A549 (cell line): Measurements from ENCODE around the gene AGAP5. TPM values are rescaled to one million over a fixed set of nuclear protein-coding genes. Genes with fewer than 3 reads are reported as not detected.

Source experiments
- ATAC-seq, 2 experiments: fragments of 200-7000 bp in 1 of 2; fragments of >200 bp in 1 of 2; cut with Nextera tagmentation in 1 of 2; cut with Tn5 transposase in 1 of 2; 3 replicates each; pipeline versions ENCODE4 v1.8.0 to v1.9.1; 2018 to 2020; ENCODE audit warnings: mild to moderate bottlenecking in 1 of 2, moderate library complexity in 1 of 2
- CTCF ChIA-PET: fragments of 300-600 bp; sonication (Branson Sonifier 250); formaldehyde crosslinking; extraction: SDS; loops from one replicate; lab custom pipeline; 2021; ENCODE audit warnings: antibody characterized with exemption, inconsistent platforms; lab: Yijun Ruan, JAX
- POLR2A ChIA-PET: fragments of 350-600 bp; formaldehyde crosslinking; extraction: SDS; loops from one replicate; lab custom pipeline; 2021; ENCODE audit warnings: antibody characterized with exemption, inconsistent platforms; lab: Yijun Ruan, JAX
- DNase-seq, 2 experiments: peaks; one replicate each; pipeline versions ENCODE4 v3.0.0 to v3.0.0-alpha.2; 2011 to 2016; ENCODE audit warnings: low read depth in 1 of 2, low spot score in 1 of 2
- FAIRE-seq: peaks from 2 replicates; lab custom pipeline; 2011; peaks lifted over from hg19 to GRCh38; lab: Jason Lieb, UNC
- H3K27ac ChIP-seq, 2 experiments: fragments of >200 bp; sonication (Bioruptor Twin); formaldehyde crosslinking; 3 replicates each; pipeline ENCODE4 v1.5.1; 2016 to 2017
- H3K4me1 ChIP-seq: fragments of >200 bp; sonication (Bioruptor Twin); formaldehyde crosslinking; 3 replicates; pipeline ENCODE4 v1.6.1; 2016
- H3K4me2 ChIP-seq: fragments of >200 bp; sonication (Bioruptor Twin); formaldehyde crosslinking; 3 replicates; pipeline ENCODE4 v1.6.1; 2016
- H3K4me3 ChIP-seq: fragments of >200 bp; sonication (Bioruptor Twin); formaldehyde crosslinking; 3 replicates; pipeline ENCODE4 v1.5.1; 2016
- H3K9me3 ChIP-seq: fragments of >200 bp; sonication (Bioruptor Twin); formaldehyde crosslinking; 3 replicates; pipeline ENCODE4 v1.6.1; 2016
- CBX2 ChIP-seq: fragments of 200-600 bp; sonication (generic); IDR thresholded peaks from 2 replicates; pipeline ENCODE4 v1.6.1; 2016; ENCODE audit warnings: low read depth, mild to moderate bottlenecking, borderline replicate concordance
- CHD4 ChIP-seq: fragments of 200-600 bp; sonication (generic); IDR thresholded peaks from 2 replicates; pipeline ENCODE4 v1.6.1; 2016; ENCODE audit warnings: antibody characterized with exemption, mild to moderate bottlenecking, borderline replicate concordance
- CTCF ChIP-seq: fragments of >200 bp; sonication (Bioruptor Twin); formaldehyde crosslinking; IDR thresholded peaks from 3 replicates; pipeline ENCODE4 v1.5.1; 2016
- EHF ChIP-seq: fragments of 250-450 bp; sonication (Bioruptor Pico); IDR thresholded peaks from 2 replicates; pipeline ENCODE4 v1.5.0; 2020; ENCODE audit warnings: mild to moderate bottlenecking
- ELK1 ChIP-seq: fragments of 150-350 bp; IDR thresholded peaks from 2 replicates; pipeline ENCODE4 v1.6.1; 2014; ENCODE audit warnings: low read depth, mild to moderate bottlenecking, low read length
- FOSB ChIP-seq: fragments of 250-450 bp; sonication (Bioruptor Pico); IDR thresholded peaks from 2 replicates; pipeline ENCODE4 v1.5.0; 2020; ENCODE audit warnings: mild to moderate bottlenecking, moderate library complexity
- FOSL2 ChIP-seq, 2 experiments: fragments of 450-650 bp in 1 of 2; fragments of >200 bp in 1 of 2; sonication (Bioruptor Twin) in 1 of 2; formaldehyde crosslinking; IDR thresholded peaks; 2 replicates each; pipeline versions ENCODE4 v1.5.0 to v1.6.1; 2016 to 2020; ENCODE audit warnings: mild to moderate bottlenecking in 1 of 2, moderate library complexity in 1 of 2
- HDAC2 ChIP-seq: fragments of 200-600 bp; sonication (generic); IDR thresholded peaks from 2 replicates; pipeline ENCODE4 v1.6.1; 2016
- HEYL ChIP-seq: fragments of 250-450 bp; sonication (Bioruptor Pico); IDR thresholded peaks from 2 replicates; pipeline ENCODE4 v1.8.0; 2021; ENCODE audit warnings: mild to moderate bottlenecking, moderate library complexity
- HOXB13 ChIP-seq: fragments of 250-450 bp; sonication (Bioruptor Pico); IDR thresholded peaks from 2 replicates; pipeline ENCODE4 v1.5.0; 2020; ENCODE audit warnings: low read depth, mild to moderate bottlenecking, moderate library complexity
- JUN ChIP-seq, 2 experiments: fragments of >200 bp; sonication (Bioruptor Twin); formaldehyde crosslinking; IDR thresholded peaks; 2 replicates in 1 of 2; 3 replicates in 1 of 2; pipeline ENCODE4 v1.6.1; 2016 to 2017
- KDM1A ChIP-seq: fragments of 200-600 bp; sonication (generic); IDR thresholded peaks from 2 replicates; pipeline ENCODE4 v1.6.1; 2016; ENCODE audit warnings: low read depth, mild to moderate bottlenecking
- KDM5A ChIP-seq: fragments of 200-600 bp; sonication (generic); IDR thresholded peaks from 2 replicates; pipeline ENCODE4 v1.6.1; 2016; ENCODE audit warnings: antibody characterized with exemption, mild to moderate bottlenecking
- MAZ ChIP-seq: fragments of 150-350 bp; IDR thresholded peaks from 2 replicates; pipeline ENCODE4 v1.6.1; 2014; ENCODE audit warnings: antibody characterized with exemption, low read depth, low read length, borderline replicate concordance
- NPAS2 ChIP-seq: fragments of 250-450 bp; sonication (Bioruptor Pico); IDR thresholded peaks from 2 replicates; pipeline ENCODE4 v1.8.0; 2022; ENCODE audit warnings: mild to moderate bottlenecking, moderate library complexity, borderline replicate concordance
- NR3C1 ChIP-seq: fragments of >200 bp; sonication (Bioruptor Twin); formaldehyde crosslinking; IDR thresholded peaks from 3 replicates; pipeline ENCODE4 v1.6.1; 2017
- POLR2A ChIP-seq: IDR thresholded peaks from 2 replicates; pipeline ENCODE4 v1.6.1; 2012; ENCODE audit warnings: mild to moderate bottlenecking, low read length
- RAD21 ChIP-seq, 2 experiments: fragments of >200 bp in 1 of 2; sonication (Bioruptor Twin) in 1 of 2; formaldehyde crosslinking in 1 of 2; IDR thresholded peaks in 1 of 2; conservative IDR thresholded peaks in 1 of 2; 2 replicates in 1 of 2; 3 replicates in 1 of 2; pipeline ENCODE4 v1.6.1; 2012 to 2018; ENCODE audit warnings: inconsistent platforms in 1 of 2
- RARB ChIP-seq: fragments of 250-450 bp; sonication (Bioruptor Pico); IDR thresholded peaks from 2 replicates; pipeline ENCODE4 v1.8.0; 2021; ENCODE audit warnings: mild to moderate bottlenecking, moderate library complexity
- RNF2 ChIP-seq: fragments of 200-600 bp; sonication (generic); IDR thresholded peaks from 2 replicates; pipeline ENCODE4 v1.6.1; 2016; ENCODE audit warnings: low read depth, mild to moderate bottlenecking, antibody characterized with exemption, moderate library complexity, borderline replicate concordance
- SMC3 ChIP-seq: fragments of >200 bp; sonication (Bioruptor Twin); formaldehyde crosslinking; IDR thresholded peaks from 3 replicates; pipeline ENCODE4 v1.6.1; 2018; ENCODE audit warnings: inconsistent platforms
- TFCP2L1 ChIP-seq: fragments of 250-450 bp; sonication (Bioruptor Pico); IDR thresholded peaks from 2 replicates; pipeline ENCODE4 v1.5.0; 2021; ENCODE audit warnings: mild to moderate bottlenecking
- TP53 ChIP-seq: fragments of 250-450 bp; sonication (Bioruptor Pico); IDR thresholded peaks from 2 replicates; pipeline ENCODE4 v1.5.0; 2021; ENCODE audit warnings: mild to moderate bottlenecking, moderate library complexity
- ZFP36 ChIP-seq: fragments of 450-650 bp; IDR thresholded peaks from 2 replicates; pipeline ENCODE4 v1.6.1; 2014; ENCODE audit warnings: borderline replicate concordance; ENCODE audit not compliant: partially characterized antibody
- ZNF302 ChIP-seq: fragments of 250-450 bp; sonication (Bioruptor Pico); IDR thresholded peaks from 2 replicates; pipeline ENCODE4 v1.9.0; 2021; ENCODE audit warnings: inconsistent platforms, mild to moderate bottlenecking, moderate library complexity
- WGBS: methylation state at CpG from one replicate; pipeline ENCODE4 v1.1.6; 2017; ENCODE audit errors: missing lambda C conversion rate; 5-methylcytosine and 5-hydroxymethylcytosine counted together
- polyA plus RNA-seq, 4 experiments: library from polyadenylated mRNA; depleted of rRNA in 3 of 4; stranded (reverse); fragments of >200 nt; fragmentation: RNase III in 1 of 4; extraction: RNeasy Plus Mini Kit Qiagen cat#74134 plus additional on column Dnase treatment in 1 of 4; gene quantifications; 2 replicates in 3 of 4; 3 replicates in 1 of 4; pipeline ENCODE4 v1.2.3, GENCODE V29; 2011 to 2017
- TF ChIP-seq, protein P1 (sequence below): fragments of 450-650 bp; IDR thresholded peaks from 2 replicates; pipeline ENCODE4 v1.6.1; 2014; ENCODE audit warnings: antibody characterized with exemption
- TF ChIP-seq, protein P2 (sequence below): IDR thresholded peaks from 2 replicates; pipeline ENCODE4 v1.6.1; 2012; ENCODE audit warnings: low read depth, borderline replicate concordance

The AGAP5 gene
- polyA plus RNA-seq, 2 of the 4 experiments (the other 2 are of a cell fraction) = 2.5 to 4.0 TPM

DNA sequence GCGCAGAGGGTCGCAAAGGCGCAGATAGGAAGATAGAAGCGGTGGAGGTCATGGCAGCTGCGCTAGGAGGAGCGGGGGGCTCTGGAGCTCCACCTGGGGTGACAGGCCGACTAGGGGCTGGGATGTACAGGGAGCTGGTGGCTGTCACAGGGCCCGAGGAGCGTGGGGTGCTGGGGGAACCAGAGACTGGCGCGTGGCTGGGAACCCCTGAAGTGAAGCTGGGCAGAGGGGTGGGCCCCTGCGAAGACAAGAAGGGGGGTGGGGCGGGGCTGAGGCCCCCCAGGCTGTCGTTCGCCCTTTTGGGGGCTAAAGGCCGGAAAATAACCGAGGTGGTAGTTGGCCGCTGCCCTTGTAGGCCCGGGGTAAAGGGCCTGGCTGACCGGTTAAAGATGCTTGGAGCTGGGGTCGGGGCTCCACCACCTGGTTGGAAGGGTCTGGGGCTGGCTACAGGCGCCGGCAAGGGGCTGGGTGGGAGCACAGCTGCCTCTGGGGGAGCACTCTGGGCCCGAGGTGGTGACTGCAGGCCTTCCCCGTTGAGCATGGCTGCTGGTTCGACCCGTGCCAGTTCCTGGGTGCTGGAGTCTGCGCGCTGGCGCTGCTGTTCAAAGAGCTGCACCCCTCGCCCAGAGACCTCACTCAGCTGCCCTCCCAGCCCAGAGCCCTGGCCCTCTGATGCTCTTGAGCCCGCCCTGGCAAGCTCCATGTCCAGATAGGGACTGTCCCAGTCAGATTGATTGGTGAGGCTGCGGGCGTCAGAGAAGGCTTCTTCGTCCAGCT lies 49.8 kb downstream of the AGAP5 start:
- no peak overlapping the region for H3K27ac ChIP-seq
- ATAC-seq (no peak), DNase-seq (no peak), FAIRE-seq (no peak)
- no peaks in the 10 kb centered on the region for H3K4me1 ChIP-seq
- H3K9me3 ChIP-seq = no peaks in the 10 kb centered on the region
- TF ChIP-seq EHF (CRISPR knock-in tag) (no peak), NPAS2 (CRISPR knock-in tag) (no peak), HOXB13 (CRISPR knock-in tag) (no peak), ELK1 (no peak), KDM5A (no peak), FOSB (CRISPR knock-in tag) (no peak), RAD21 (conservative IDR thresholded peaks at IDR 0.05 in 1 of 2, IDR thresholded peaks at IDR 0.05 in 1 of 2) (no peak), JUN (IDR thresholded peaks at IDR 0.05) (no peak), KDM1A (no peak), MAZ (no peak), ZNF302 (no peak), CTCF (no peak), CBX2 (no peak), TFCP2L1 (CRISPR knock-in tag) (no peak), FOSL2 (IDR thresholded peaks at IDR 0.05) (no peak), FOSL2 (CRISPR knock-in tag; IDR thresholded peaks at IDR 0.05) (no peak), HEYL (CRISPR knock-in tag) (no peak), TP53 (CRISPR knock-in tag) (no peak), RARB (CRISPR knock-in tag) (no peak), CHD4 (no peak)
- TF ChIP-seq, protein P1, sequence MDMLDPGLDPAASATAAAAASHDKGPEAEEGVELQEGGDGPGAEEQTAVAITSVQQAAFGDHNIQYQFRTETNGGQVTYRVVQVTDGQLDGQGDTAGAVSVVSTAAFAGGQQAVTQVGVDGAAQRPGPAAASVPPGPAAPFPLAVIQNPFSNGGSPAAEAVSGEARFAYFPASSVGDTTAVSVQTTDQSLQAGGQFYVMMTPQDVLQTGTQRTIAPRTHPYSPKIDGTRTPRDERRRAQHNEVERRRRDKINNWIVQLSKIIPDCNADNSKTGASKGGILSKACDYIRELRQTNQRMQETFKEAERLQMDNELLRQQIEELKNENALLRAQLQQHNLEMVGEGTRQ = no peak
- H3K4me3 ChIP-seq = no peak overlapping the region
- ChIA-PET CTCF (interaction anchor here (0.6 to 15.6 kb wide), 5 partner anchors 15 to 116 kb away, joined by 3 to 378 read pairs (median 4); no protein-coding TSS in a partner anchor), POLR2A (no interaction called here)
- H3K4me2 ChIP-seq = no peak overlapping the region
- 78% methylated on average over 31 of the region's 35 CpGs for WGBS

DNA sequence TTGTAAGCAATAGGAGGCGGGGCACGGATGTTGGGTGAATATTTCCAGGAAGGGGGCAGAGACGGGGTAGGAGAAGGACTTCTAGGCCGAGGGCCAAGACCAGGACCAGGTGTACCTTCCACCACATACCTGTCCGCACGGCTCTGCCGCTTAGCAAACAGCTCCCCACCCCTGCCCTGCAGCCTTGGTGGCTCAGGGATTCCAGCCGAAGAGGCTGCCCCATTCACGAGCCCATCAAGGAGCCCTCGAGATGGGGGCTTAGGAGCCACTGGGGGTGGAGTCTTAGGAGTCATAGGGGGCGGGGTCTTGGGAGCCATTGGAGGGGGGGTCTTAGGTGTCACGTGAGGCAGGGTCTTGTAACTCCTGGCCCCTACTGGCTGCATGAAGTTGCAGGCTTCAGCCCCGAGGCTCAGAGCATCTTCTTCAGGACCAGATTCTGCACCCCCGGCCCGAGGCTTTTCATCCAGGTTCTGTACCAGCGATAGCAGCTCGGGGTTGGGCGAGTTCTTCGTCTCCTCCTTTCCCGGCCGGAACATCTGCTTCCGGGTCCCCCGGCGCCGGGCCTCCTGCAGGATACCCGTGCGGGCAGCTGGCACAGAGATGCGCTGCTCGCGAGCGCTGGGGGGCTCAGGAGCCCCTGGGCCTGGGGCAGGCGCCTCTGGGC lies 50.6 kb downstream of the AGAP5 start:
- no peak for DNase-seq
- Histone ChIP-seq H3K4me2 (no peak overlapping the region), H3K9me3 (no peaks in the 10 kb centered on the region), H3K4me3 (no peak overlapping the region), H3K4me1 (no peaks in the 10 kb centered on the region), H3K27ac (no peak overlapping the region)
- ChIA-PET CTCF (interaction anchor here (0.6 to 15.6 kb wide), 2 partner anchors 61 to 115 kb away, joined by 4 to 378 read pairs; no protein-coding TSS in a partner anchor), POLR2A (no interaction called here)
- ATAC-seq = no peak
- WGBS = 82% methylated on average over 16 of the region's 32 CpGs
- FAIRE-seq = no peak
- TF ChIP-seq HOXB13 (CRISPR knock-in tag) (no peak), RNF2 (no peak), POLR2A (no peak), SMC3 (no peak), FOSL2 (IDR thresholded peaks at IDR 0.05) (no peak), FOSL2 (CRISPR knock-in tag; IDR thresholded peaks at IDR 0.05) (no peak), HDAC2 (no peak), NR3C1 (no peak), TFCP2L1 (CRISPR knock-in tag) (no peak), ZFP36 (no peak), CTCF (no peak), TP53 (CRISPR knock-in tag) (no peak)
- TF ChIP-seq, protein P2, sequence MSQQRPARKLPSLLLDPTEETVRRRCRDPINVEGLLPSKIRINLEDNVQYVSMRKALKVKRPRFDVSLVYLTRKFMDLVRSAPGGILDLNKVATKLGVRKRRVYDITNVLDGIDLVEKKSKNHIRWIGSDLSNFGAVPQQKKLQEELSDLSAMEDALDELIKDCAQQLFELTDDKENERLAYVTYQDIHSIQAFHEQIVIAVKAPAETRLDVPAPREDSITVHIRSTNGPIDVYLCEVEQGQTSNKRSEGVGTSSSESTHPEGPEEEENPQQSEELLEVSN = no peak
- TF ChIP-seq, protein P1 = no peak
